Umbilical cord (tissue), 2 donors: Measurements from ENCODE around the gene FLVCR2. TPM values are rescaled to one million over a fixed set of nuclear protein-coding genes. Genes with fewer than 3 reads are reported as not detected.
"Not testable (repeated sequence)": the region's sequence is repeated elsewhere in the genome, so short reads cannot be mapped to it uniquely, and the experiment has no call there.

ENCODE experiments used
- DNase-seq: peaks from one replicate; pipeline ENCODE4 v3.0.0-alpha.2; 2015; ENCODE audit warnings: low spot score
- total RNA-seq: library from RNA; depleted of rRNA; stranded (reverse); fragments of >200 nt; gene quantifications from one replicate; pipeline ENCODE4 v1.2.3, GENCODE V29; 2014; ENCODE audit warnings: low replicate concordance; ENCODE audit not compliant: insufficient read depth

FLVCR2 gene
- total RNA-seq, 1 donor from 2014 or later, result 2.6 TPM

DNA sequence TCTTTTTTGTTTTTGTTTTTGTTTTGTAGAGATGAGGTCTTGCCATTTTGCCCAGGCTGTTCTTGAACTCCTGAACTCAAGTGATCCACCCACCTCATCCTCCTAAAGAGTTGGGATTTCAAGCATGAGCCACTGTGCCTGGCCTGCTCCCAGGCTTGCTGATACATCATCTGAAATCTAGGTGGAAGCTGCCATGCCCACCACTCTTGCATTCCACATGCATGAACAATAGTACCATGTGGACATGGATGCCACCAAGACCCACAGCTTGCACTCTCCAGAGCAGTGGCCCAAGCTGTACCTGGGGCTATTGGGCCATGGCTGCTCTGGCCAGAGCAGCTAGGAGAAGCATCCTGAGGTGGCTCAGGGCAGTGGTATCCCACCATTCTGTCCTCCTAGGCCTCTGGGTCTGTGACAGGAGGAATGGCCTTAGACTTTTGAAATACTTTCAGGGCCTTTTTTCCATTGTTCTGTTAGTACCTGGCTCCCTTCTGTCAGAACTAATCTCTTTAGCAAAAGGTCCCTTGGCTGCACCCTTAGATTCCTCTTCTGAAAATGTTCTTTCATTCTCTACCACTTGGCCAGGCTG, 13.7 kb downstream of the FLVCR2 start:
- no peak for DNase-seq

GRCh38 chr14:75595226-75595625, 16.8 kb downstream of the FLVCR2 start:
- DNase-seq, result no peak

DNA sequence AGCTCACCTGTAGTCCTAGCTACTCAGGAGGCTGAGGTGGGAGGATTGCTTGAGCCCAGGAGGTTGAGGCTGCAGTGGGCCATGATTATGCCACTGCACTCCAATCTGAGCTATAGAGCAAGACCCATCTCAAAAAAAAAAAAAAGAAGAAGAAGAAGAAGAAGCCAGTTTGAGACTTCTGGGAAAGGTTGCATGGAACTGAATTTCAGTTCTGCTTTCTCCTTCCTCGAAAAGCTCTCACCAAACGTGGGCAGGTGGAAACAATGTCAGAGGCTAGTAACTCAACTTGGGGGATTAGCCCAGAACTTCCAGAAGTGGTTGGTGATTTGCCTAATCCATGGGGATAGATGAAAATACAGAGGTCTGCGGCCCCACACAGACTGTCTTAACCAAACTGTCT, 18.7 kb downstream of the FLVCR2 start:
- DNase-seq, result peak; percentile 24

DNA sequence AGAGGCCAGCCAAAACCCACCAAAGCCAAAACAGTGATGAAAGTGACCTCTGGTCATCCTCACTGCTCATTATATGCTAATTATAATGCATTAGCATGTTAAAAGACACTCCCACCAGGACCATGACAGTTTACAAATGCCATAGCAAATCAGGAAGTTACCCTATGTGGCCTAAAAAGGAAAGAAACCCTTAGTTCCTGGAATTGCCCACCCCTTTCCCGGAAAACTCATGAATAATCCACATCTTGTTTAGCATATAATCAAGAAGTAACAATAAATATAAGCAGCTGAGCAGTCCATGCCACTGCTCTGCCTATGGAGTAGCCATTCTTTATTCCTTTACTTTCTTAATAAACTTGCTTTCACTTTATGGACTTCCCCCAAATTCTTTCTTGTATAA, 21.7 kb downstream of the FLVCR2 start:
- not testable (repeated sequence) for DNase-seq

GRCh38 chr14:75601061-75601460, 22.6 kb downstream of the FLVCR2 start:
- DNase-seq, result not testable (repeated sequence)

- DNase-seq, result no peak
Observed at GRCh38 chr14:75602503-75602902, 24.1 kb downstream of the FLVCR2 start.

DNA sequence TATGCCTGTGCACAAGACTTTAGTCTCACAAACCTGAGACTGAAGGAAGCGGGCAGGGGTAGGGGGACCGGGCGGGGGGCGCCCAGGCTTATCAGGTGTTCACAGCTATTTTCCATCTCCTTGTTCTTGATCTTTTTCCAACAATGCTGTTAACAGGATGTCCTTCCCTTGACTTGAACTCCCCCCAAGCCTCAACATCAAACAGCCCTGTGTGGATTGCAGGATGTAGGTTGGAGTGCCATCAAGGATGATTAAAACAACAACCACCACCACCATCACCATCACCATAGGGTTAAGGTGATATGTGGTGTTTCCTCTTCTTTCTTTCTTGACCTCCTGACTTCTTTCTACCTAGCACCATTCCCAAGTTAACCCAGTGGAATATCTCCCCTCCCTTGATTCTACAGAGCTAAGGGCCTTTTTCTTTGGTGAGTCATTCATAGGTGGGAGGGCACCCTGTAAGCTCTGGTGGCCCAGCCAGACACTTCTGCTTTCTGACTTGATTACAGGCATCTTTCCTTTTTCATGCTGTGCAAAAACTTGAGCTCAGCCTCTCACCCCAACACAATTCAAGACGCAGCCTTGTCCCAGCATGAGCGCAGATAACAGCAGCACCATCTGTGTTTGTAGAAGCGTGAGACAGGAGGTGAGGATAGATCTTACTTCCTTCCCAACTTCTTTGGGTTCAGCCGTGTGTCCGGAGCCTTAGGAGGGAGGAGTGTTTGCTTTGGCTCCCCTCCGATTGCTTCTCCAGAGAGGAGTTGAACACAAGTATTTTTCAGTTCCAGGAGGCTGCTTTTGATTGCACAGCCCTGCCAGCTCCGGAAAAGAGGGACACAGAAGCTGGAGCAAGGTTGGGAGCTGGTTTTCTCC, 26.8 kb downstream of the FLVCR2 start:
- DNase-seq, result no peak

- no peak for DNase-seq
Observed at GRCh38 chr14:75605916-75606315, 27.5 kb downstream of the FLVCR2 start.

GRCh38 chr14:75607044-75607443, 28.6 kb downstream of the FLVCR2 start:
- no peak for DNase-seq

GRCh38 chr14:75607842-75608640, 29.6 kb downstream of the FLVCR2 start:
- DNase-seq, result no peak

GRCh38 chr14:75609116-75609515, 30.7 kb downstream of the FLVCR2 start:
- no peak for DNase-seq

GRCh38 chr14:75609606-75610475, 31.4 kb downstream of the FLVCR2 start:
- no peak for DNase-seq

- no peak for DNase-seq
Observed at GRCh38 chr14:75610834-75611233, 32.4 kb downstream of the FLVCR2 start.

GRCh38 chr14:75612157-75612556, 33.7 kb downstream of the FLVCR2 start:
- peak; percentile 14 for DNase-seq

DNA sequence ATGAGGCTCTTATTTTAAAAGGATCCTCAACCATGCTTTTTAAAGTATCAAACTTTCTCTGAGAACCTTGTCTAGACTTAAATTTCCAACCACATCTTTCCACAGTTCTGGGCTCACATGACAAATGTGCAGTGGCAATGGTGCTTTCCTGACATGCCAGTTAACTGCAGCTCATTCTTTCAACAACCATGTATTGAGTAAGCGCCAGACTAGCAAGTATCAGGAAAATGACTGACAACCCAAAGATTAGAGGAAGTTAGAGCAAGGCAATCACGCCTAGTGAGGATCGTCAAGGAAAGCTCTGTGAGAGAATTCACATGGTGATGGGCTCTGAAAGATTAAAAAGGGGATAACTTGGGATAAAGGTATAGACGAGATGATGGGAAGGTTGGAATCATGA, 35.8 kb downstream of the FLVCR2 start:
- no peak for DNase-seq

- peak; percentile 23 for DNase-seq
Observed at GRCh38 chr14:75615200-75615599, 36.8 kb downstream of the FLVCR2 start.

DNA sequence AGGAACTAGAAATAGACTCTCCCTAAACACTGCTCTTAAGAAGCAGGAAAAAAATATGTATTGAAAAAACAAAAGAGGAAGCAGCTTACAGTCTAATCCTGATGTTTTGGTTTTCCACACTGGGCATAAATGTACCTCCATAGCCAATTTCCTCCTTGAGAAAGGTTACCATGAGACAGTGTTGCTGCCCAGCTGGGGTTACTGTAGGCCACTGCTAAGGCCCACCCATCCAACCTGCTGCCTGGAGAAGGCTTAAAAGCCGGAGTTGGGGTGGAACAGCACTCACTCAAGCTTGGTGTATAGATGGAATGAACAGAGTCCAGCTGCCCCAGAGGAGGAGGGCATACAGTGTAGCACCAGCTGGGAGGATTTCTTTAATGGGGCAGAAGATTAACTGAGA, 41.1 kb downstream of the FLVCR2 start:
- DNase-seq, result no peak

DNA sequence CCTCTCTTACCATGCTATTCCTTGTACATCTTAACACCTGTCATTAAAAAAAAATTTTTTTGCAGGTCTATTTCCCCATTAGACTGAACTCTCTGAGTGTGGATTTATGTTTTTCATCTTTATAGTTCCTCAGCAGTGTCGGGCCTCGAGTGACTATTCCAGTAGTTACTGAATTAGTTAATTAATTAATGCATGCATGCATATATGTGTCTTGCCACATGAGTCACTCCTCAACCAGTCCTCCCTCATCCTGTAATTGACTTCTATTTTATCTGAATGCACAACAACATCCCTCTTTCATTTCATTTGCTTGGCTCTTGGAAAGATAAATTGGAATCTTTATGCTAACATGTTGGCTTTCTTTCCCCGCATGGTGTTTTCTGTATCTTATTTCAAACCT, 46.6 kb downstream of the FLVCR2 start:
- DNase-seq, result no peak

DNA sequence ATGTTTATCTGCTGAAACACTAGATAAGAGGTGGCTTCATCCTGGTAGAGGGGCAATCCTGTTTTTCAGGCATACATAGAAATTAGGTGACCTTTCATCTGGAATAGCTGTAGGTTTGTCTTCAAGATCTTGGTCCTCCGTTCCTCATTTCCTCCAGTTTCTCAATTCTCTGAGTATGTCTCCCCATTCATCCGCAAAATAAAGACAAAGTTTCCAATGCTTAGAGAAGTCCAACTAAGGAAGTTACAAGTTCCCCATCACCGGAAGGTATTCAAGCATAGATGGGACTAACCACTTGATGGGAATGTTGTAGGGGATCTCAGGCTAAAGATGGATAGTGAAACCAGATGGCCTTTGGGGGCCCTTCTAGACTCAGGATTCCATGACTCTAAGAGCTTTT, 48.0 kb downstream of the FLVCR2 start:
- DNase-seq, result no peak

GRCh38 chr14:75626863-75627262, 48.4 kb downstream of the FLVCR2 start:
- DNase-seq, result no peak

GRCh38 chr14:75627406-75627805, 49.0 kb downstream of the FLVCR2 start:
- no peak for DNase-seq
